Karpas-422 (cell line): Measurements from ENCODE around the gene AP3D1. TPM values are rescaled to one million over a fixed set of nuclear protein-coding genes. Genes with fewer than 3 reads are reported as not detected.

Experiments used
- DNase-seq: peaks from one replicate; pipeline ENCODE4 v3.0.0-alpha.2; 2015
- H2AFZ ChIP-seq: fragments of 200-600 bp; sonication (generic); 2 replicates; pipeline ENCODE4 v1.6.1; 2014; ENCODE audit warnings: antibody characterized with exemption, low read length, mixed read lengths
- H3K27ac ChIP-seq: fragments of 200-600 bp; sonication (generic); 2 replicates; pipeline ENCODE4 v1.5.1; 2014; ENCODE audit warnings: mild to moderate bottlenecking, low read length, moderate library complexity
- H3K27me3 ChIP-seq: fragments of 200-600 bp; sonication (generic); 2 replicates; pipeline ENCODE4 v1.6.1; 2014; ENCODE audit warnings: low read length, mixed read lengths
- H3K36me3 ChIP-seq: fragments of 200-600 bp; sonication (generic); 2 replicates; pipeline ENCODE4 v1.6.1; 2014; ENCODE audit warnings: low read length, mixed read lengths; ENCODE audit not compliant: insufficient read depth
- H3K4me1 ChIP-seq: fragments of 200-600 bp; sonication (generic); 2 replicates; pipeline ENCODE4 v1.6.1; 2014; ENCODE audit warnings: mild to moderate bottlenecking, low read length, mixed read lengths
- H3K4me2 ChIP-seq: fragments of 200-600 bp; sonication (generic); 2 replicates; pipeline ENCODE4 v1.6.1; 2014; ENCODE audit warnings: low read length, low read depth, mild to moderate bottlenecking; ENCODE audit not compliant: poor library complexity, severe bottlenecking
- H3K4me3 ChIP-seq: fragments of 200-600 bp; sonication (generic); 2 replicates; pipeline ENCODE4 v1.5.1; 2014; ENCODE audit warnings: mild to moderate bottlenecking, antibody characterized with exemption, low read length, mixed read lengths
- H3K79me2 ChIP-seq: fragments of 200-600 bp; sonication (generic); 2 replicates; pipeline ENCODE4 v1.6.1; 2014; ENCODE audit warnings: mild to moderate bottlenecking, low read length, mixed read lengths
- H3K9ac ChIP-seq: fragments of 200-600 bp; sonication (generic); 2 replicates; pipeline ENCODE4 v1.6.0; 2014; ENCODE audit warnings: low read length
- H3K9me2 ChIP-seq: fragments of 200-600 bp; sonication (generic), shearing (Covaris generic); replicated peaks from 2 replicates; pipeline ENCODE4 v1.6.0; 2014; ENCODE audit warnings: mild to moderate bottlenecking, low read length, moderate library complexity; ENCODE audit not compliant: insufficient read depth
- H3K9me3 ChIP-seq: fragments of 300-700, 200-600 bp; sonication (generic); 2 replicates; pipeline ENCODE4 v1.6.1; 2014; ENCODE audit warnings: low read length, mixed read lengths
- H4K20me1 ChIP-seq: fragments of 200-600 bp; sonication (generic); 2 replicates; pipeline ENCODE4 v1.6.1; 2014; ENCODE audit warnings: mild to moderate bottlenecking, antibody characterized with exemption, low read length, low read depth; ENCODE audit not compliant: insufficient read depth
- total RNA-seq: library from RNA; depleted of rRNA; stranded (reverse); fragments of >200 nt; shearing (Covaris generic); gene quantifications from 2 replicates; pipeline ENCODE4 v1.2.3, GENCODE V29; 2014; ENCODE audit warnings: low replicate concordance

The AP3D1 gene
- total RNA-seq, 1 experiment from 2014 or later = 82.3 TPM

GRCh38 chr19:2188708-2189385, 37.5 kb upstream of the AP3D1 start:
- Histone ChIP-seq H3K4me2 (no peak overlapping the region), H3K27me3 (no peaks in the 10 kb centered on the region), H3K9me3 (no peaks in the 10 kb centered on the region), H3K9me2 (no peaks in the 10 kb centered on the region), H3K9ac (no peak overlapping the region), H3K4me1 (peaks cover 16% of the 10 kb centered on the region), H2AFZ (no peak overlapping the region), H4K20me1 (no peaks in the 10 kb centered on the region), H3K27ac (no peak overlapping the region), H3K4me3 (no peak overlapping the region), H3K36me3 (peaks cover 12% of the 10 kb centered on the region), H3K79me2 (peaks cover 32% of the 10 kb centered on the region)
- DNase-seq = no peak

DNA sequence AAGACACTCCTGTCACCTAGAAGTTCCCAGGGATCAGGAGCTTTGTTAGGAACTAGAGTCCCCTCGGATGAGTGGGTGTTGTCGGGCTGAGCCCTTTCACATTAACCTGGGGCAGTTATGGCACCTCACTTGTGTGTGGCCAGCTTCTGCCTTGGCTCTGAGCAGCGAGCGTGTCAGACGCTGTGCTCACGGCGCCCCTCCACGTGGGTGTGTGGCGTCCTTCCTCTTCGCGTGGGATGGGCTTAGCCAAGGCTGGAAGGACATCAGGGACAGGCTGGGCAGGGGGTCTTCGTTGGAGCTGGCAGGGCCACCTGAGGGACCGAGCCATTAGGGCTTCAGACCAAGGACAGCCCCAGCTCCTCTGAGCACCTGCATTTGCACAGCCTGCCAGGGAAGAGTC, 35.8 kb upstream of the AP3D1 start:
- no peak for DNase-seq
- Histone ChIP-seq H4K20me1 (no peaks in the 10 kb centered on the region), H3K4me3 (no peak overlapping the region), H3K9me3 (no peaks in the 10 kb centered on the region), H3K4me1 (peaks cover 16% of the 10 kb centered on the region), H3K27ac (no peak overlapping the region), H3K27me3 (no peaks in the 10 kb centered on the region), H3K9ac (no peak overlapping the region), H3K4me2 (no peak overlapping the region), H3K36me3 (peaks cover 12% of the 10 kb centered on the region), H3K9me2 (no peaks in the 10 kb centered on the region), H2AFZ (no peak overlapping the region), H3K79me2 (peaks cover 47% of the 10 kb centered on the region)

GRCh38 chr19:2186071-2186846, 34.9 kb upstream of the AP3D1 start:
- Histone ChIP-seq H3K79me2 (peaks cover 48% of the 10 kb centered on the region), H2AFZ (no peak overlapping the region), H3K9ac (no peak overlapping the region), H3K27me3 (no peaks in the 10 kb centered on the region), H3K27ac (no peak overlapping the region), H3K4me3 (no peak overlapping the region), H4K20me1 (no peaks in the 10 kb centered on the region), H3K9me2 (no peaks in the 10 kb centered on the region), H3K9me3 (no peaks in the 10 kb centered on the region), H3K36me3 (peaks cover 12% of the 10 kb centered on the region), H3K4me2 (no peak overlapping the region), H3K4me1 (peaks cover 16% of the 10 kb centered on the region)
- DNase-seq = no peak

DNA sequence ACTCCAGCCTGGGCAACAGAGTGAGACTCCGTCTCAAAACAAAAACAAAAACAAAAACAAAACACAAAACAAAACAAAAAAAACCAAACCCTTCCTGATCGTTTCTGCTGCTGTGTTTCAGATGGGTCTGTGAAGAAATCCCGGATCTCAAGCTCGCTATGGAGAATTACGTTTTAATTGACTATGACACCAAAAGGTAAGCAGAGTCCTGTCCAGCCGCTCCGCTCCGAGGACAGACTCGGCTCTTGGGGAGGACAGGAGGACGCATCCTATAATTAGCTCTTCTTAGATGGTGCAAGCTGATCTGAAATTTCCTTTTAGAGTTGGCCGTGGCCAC, 34.3 kb upstream of the AP3D1 start:
- Histone ChIP-seq H3K27ac (no peak overlapping the region), H2AFZ (no peak overlapping the region), H3K27me3 (no peaks in the 10 kb centered on the region), H3K4me3 (no peak overlapping the region), H3K9ac (no peak overlapping the region), H3K36me3 (peaks cover 9% of the 10 kb centered on the region), H3K79me2 (peaks cover 54% of the 10 kb centered on the region), H3K9me2 (no peaks in the 10 kb centered on the region), H3K4me2 (no peak overlapping the region), H3K9me3 (no peaks in the 10 kb centered on the region), H3K4me1 (peaks cover 16% of the 10 kb centered on the region), H4K20me1 (no peaks in the 10 kb centered on the region)
- DNase-seq = no peak

- peaks cover 4% of the 10 kb centered on the region; the same call in 1 of the 2 replicates for H4K20me1 ChIP-seq
These were observed 33.1 kb upstream of the AP3D1 start for GRCh38 chr19:2184422-2184975.

DNA sequence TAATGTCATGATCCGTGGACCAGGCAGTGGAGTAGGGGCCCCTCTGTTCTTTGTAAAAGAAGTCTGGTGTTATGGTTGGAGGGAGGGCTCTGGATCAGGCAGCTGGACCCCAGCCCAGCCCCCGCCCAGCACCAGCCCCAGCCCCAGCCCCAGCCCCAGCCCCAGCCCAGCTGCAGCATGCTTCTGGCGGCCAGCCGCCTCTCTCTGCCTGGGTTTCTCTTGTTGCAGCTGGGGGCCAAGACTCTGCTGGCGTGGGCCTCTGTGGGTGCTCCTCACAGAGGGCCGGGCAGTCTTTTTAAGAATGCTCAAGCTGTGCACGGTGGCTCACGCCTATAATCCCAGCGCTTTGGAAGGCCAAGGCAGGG, 30.2 kb upstream of the AP3D1 start:
- Histone ChIP-seq H3K27ac (no peak overlapping the region), H3K9ac (no peak overlapping the region), H3K9me2 (no peaks in the 10 kb centered on the region), H4K20me1 (peaks cover 4% of the 10 kb centered on the region; the same call in 1 of the 2 replicates), H3K4me1 (peaks cover 1% of the 10 kb centered on the region), H3K4me3 (no peak overlapping the region), H3K27me3 (no peaks in the 10 kb centered on the region), H2AFZ (no peak overlapping the region), H3K4me2 (no peak overlapping the region), H3K9me3 (no peaks in the 10 kb centered on the region), H3K36me3 (0 out of 2 replicates have a peak, but pooled peaks cover under 1% of the 10 kb centered on the region), H3K79me2 (peaks cover 71% of the 10 kb centered on the region)
- no peak for DNase-seq

More at GRCh38 chr19:2184422-2184975, 33.1 kb upstream of the AP3D1 start:
- DNase-seq = no peak
- H3K4me2 ChIP-seq = no peak overlapping the region
- no peaks in the 10 kb centered on the region for H3K9me2 ChIP-seq
- H3K9me3 ChIP-seq = no peaks in the 10 kb centered on the region
- H3K36me3 ChIP-seq = peaks cover 9% of the 10 kb centered on the region
- no peaks in the 10 kb centered on the region for H3K27me3 ChIP-seq
- H2AFZ ChIP-seq = no peak overlapping the region
- no peak overlapping the region for H3K4me3 ChIP-seq
- no peak overlapping the region for H3K9ac ChIP-seq
- H3K4me1 ChIP-seq = peaks cover 16% of the 10 kb centered on the region
- H3K79me2 ChIP-seq = peaks cover 66% of the 10 kb centered on the region
- H3K27ac ChIP-seq = no peak overlapping the region

GRCh38 chr19:2180881-2181632, 29.7 kb upstream of the AP3D1 start:
- H3K9ac ChIP-seq = no peak overlapping the region
- peaks cover 5% of the 10 kb centered on the region; the same call in 1 of the 2 replicates for H4K20me1 ChIP-seq
- H3K9me3 ChIP-seq = no peaks in the 10 kb centered on the region
- H3K9me2 ChIP-seq = no peaks in the 10 kb centered on the region
- no peaks in the 10 kb centered on the region for H3K36me3 ChIP-seq
- H3K4me2 ChIP-seq = no peak overlapping the region
- H3K4me1 ChIP-seq = no peaks in the 10 kb centered on the region
- no peak for DNase-seq
- H3K79me2 ChIP-seq = peaks cover 76% of the 10 kb centered on the region
- H2AFZ ChIP-seq = no peak overlapping the region
- H3K27me3 ChIP-seq = no peaks in the 10 kb centered on the region
- no peak overlapping the region for H3K4me3 ChIP-seq
- H3K27ac ChIP-seq = no peak overlapping the region

GRCh38 chr19:2180114-2180513, 28.7 kb upstream of the AP3D1 start:
- no peak for DNase-seq
- H3K4me3 ChIP-seq = no peak overlapping the region
- no peaks in the 10 kb centered on the region for H3K27me3 ChIP-seq
- peaks cover 81% of the 10 kb centered on the region for H3K79me2 ChIP-seq
- H3K9ac ChIP-seq = no peak overlapping the region
- no peak overlapping the region for H3K4me2 ChIP-seq
- no peaks in the 10 kb centered on the region for H3K9me3 ChIP-seq
- H4K20me1 ChIP-seq = peaks cover 11% of the 10 kb centered on the region; the same call in 1 of the 2 replicates
- no peaks in the 10 kb centered on the region for H3K4me1 ChIP-seq
- no peaks in the 10 kb centered on the region for H3K36me3 ChIP-seq
- H2AFZ ChIP-seq = no peak overlapping the region
- H3K27ac ChIP-seq = no peak overlapping the region
- H3K9me2 ChIP-seq = no peaks in the 10 kb centered on the region
